Heart left ventricle (tissue), 16 donors: ENCODE measurements around the gene ALK. TPM values are rescaled to one million over a fixed set of nuclear protein-coding genes. Genes with fewer than 3 reads are reported as not detected.

Experiments
- ATAC-seq, 4 donors: fragments of 200-7000 bp; cut with Tn5 transposase; one replicate each; pipeline ENCODE4 v1.9.1; 2020 to 2022; ENCODE audit warnings: moderate library complexity in 4 of 4, mild to moderate bottlenecking in 3 of 4, moderate number of reproducible peaks in 1 of 4
- DNase-seq, 5 donors: peaks; one replicate each; pipeline ENCODE4 v3.0.0-alpha.2; 2020
- H3K27ac ChIP-seq, 12 donors: fragments of 200-600 bp; sonication (generic) in 4 of 12; one replicate each; pipeline versions ENCODE4 v1.5.0 to v1.8.0; 2016 to 2022; ENCODE audit warnings: mild to moderate bottlenecking in 2 of 12
- H3K27me3 ChIP-seq, 9 donors: fragments of 200-600 bp; sonication (generic) in 2 of 9; one replicate each; pipeline versions ENCODE4 v1.5.1 to v1.8.0; 2016 to 2022; ENCODE audit warnings: mild to moderate bottlenecking in 3 of 9
- H3K36me3 ChIP-seq, 9 donors: fragments of 200-600 bp; sonication (generic) in 2 of 9; one replicate each; pipeline versions ENCODE4 v1.5.0 to v1.8.0; 2018 to 2022; ENCODE audit warnings: mild to moderate bottlenecking in 2 of 9
- H3K4me1 ChIP-seq, 12 donors: fragments of 200-600 bp; sonication (generic) in 4 of 12; one replicate each; pipeline versions ENCODE4 v1.5.0 to v1.8.0; 2016 to 2022; ENCODE audit warnings: mild to moderate bottlenecking in 3 of 12
- H3K4me3 ChIP-seq, 12 donors: fragments of 200-600 bp; sonication (generic) in 4 of 12; one replicate each; pipeline versions ENCODE4 v1.5.0 to v1.8.0; 2017 to 2022; ENCODE audit warnings: mild to moderate bottlenecking in 9 of 12, moderate library complexity in 4 of 12
- H3K9me3 ChIP-seq, 12 donors: fragments of 200-600 bp; sonication (generic) in 4 of 12; one replicate each; pipeline versions ENCODE4 v1.5.0 to v1.8.0; 2016 to 2022; ENCODE audit warnings: mild to moderate bottlenecking in 1 of 12
- POLR2A ChIP-seq, 2 donors: fragments of 450-650 bp; IDR thresholded peaks; one replicate each; pipeline ENCODE4 v1.6.1; 2017; ENCODE audit warnings: antibody characterized with exemption in 2 of 2, mild to moderate bottlenecking in 2 of 2, moderate library complexity in 2 of 2
- WGBS, 4 donors: extraction: QIAGEN DNeasy Blood & Tissue Kit in 2 of 4; methylation state at CpG; one replicate each; pipeline versions ENCODE4 v1.1.5 to v1.1.7; 2013 to 2018; 5-methylcytosine and 5-hydroxymethylcytosine counted together
- intact Hi-C, 10 donors: fragments of 100-400 bp; cut with DNase I; formaldehyde crosslinking; loops; one replicate each; pipeline versions ENCODE4 v1.11.1 to v1.14.2; 2022
- polyA plus RNA-seq, 2 donors: library from polyadenylated mRNA; stranded (reverse); fragments of 200-250 nt; gene quantifications; one replicate each; pipeline ENCODE4 v1.2.3, GENCODE V29; 2013
- total RNA-seq, 9 donors: library from RNA; depleted of rRNA in 2 of 9; stranded (reverse); fragments of >200 nt in 2 of 9; fragmentation: NEBNext Ultra II Directional in 3 of 9; extraction: Animal tissue kit (Norgen Biotek cat#: 25700) in 3 of 9; gene quantifications; one replicate each; pipeline versions ENCODE4 v1.1.0 to v1.2.4, GENCODE V29; 2016 to 2023
- TF ChIP-seq, protein P1 (sequence below), 12 donors: fragments of 200-600 bp; sonication (generic) in 4 of 12; IDR thresholded peaks; one replicate each; pipeline versions ENCODE4 v1.5.0 to v1.8.0; 2018 to 2022; ENCODE audit warnings: antibody characterized with exemption in 12 of 12, mild to moderate bottlenecking in 5 of 12
- donor health status: ischemic (EF 13 %, LVEDD 7.1; RV severe dilation, severe dysfunction).
- donor health status: healthy with polysubstance abuse.
- donor health status: DM: no; HTN: yes; CAD: no.
- donor health status: DM: no; HTN: no; CAD: no.
- donor health status: ischemic (EF 25% LVEDD 6.9; RV normal size, moderate dysfunction).
- donor health status: ischemic (EF 25% LVEDD 5.7; RV mildly dilated, moderate dysfunction).
- donor health status: healthy.
- donor health status: DM: yes; HTN: yes; CAD: no.
- donor health status: ischemic (EF 35%, LVEDD 5.7; RV mildly dilated, moderate dysfunction).
- donor health status: nonischemic (EF 11% LVEDD 7.7; RV severe dilation, severe dysfunction).
- donor health status: DM: yes; HTN: yes; CAD: no.
- donor health status: PGD.
- donor health status: ischemic (EF 29% LVEDD 5.4; RV normal size, mild dysfunction).
- donor health status: nonischemic (EF 23%, LVEDD 6.1; RV moderate dilation, normal function).

ALK gene
- total and polyA plus RNA-seq, 11 donors, result 0.05 to 0.50 (median 0.13) TPM; not detected in 5

DNA sequence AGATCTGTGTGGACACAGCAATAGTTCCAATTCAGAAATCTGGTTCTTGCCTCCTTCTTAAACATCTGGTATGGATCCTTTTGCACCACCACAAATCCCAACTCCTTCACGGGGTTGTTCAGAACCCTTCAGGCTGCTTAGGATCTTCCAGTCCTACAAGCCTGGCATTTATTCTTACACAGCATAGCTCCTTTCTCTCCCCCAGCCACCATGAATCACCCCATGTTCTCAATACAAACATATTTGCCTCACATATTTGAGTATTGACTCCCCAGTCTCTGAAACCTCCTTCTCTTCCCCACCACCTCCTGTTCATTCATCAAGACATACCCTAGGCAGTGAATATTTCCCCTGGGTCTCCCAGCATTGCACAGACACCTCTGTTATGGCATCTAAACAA, 155.2 kb downstream of the ALK start:
- 59 to 88% (median 75%) methylated on average over 1 of the region's 1 CpG for WGBS, 4 donors
- intact Hi-C loops, result no loop called here
- Histone ChIP-seq H3K36me3 (no peaks in the 10 kb centered on the region), H3K27ac (no peak overlapping the region), H3K4me3 (no peak overlapping the region), H3K9me3 (no peaks in the 10 kb centered on the region), H3K27me3 (peaks cover 0 to 5% (median 0%) of the 10 kb centered on the region in 9 donors), H3K4me1 (no peaks in the 10 kb centered on the region)
- DNase-seq, result no peak
- ATAC-seq, result no peak
- TF ChIP-seq, protein P1, sequence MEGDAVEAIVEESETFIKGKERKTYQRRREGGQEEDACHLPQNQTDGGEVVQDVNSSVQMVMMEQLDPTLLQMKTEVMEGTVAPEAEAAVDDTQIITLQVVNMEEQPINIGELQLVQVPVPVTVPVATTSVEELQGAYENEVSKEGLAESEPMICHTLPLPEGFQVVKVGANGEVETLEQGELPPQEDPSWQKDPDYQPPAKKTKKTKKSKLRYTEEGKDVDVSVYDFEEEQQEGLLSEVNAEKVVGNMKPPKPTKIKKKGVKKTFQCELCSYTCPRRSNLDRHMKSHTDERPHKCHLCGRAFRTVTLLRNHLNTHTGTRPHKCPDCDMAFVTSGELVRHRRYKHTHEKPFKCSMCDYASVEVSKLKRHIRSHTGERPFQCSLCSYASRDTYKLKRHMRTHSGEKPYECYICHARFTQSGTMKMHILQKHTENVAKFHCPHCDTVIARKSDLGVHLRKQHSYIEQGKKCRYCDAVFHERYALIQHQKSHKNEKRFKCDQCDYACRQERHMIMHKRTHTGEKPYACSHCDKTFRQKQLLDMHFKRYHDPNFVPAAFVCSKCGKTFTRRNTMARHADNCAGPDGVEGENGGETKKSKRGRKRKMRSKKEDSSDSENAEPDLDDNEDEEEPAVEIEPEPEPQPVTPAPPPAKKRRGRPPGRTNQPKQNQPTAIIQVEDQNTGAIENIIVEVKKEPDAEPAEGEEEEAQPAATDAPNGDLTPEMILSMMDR (IDR thresholded peaks at IDR 0.05), result no peak
- TF ChIP-seq POLR2A (IDR thresholded peaks at IDR 0.05), result no peak

DNA sequence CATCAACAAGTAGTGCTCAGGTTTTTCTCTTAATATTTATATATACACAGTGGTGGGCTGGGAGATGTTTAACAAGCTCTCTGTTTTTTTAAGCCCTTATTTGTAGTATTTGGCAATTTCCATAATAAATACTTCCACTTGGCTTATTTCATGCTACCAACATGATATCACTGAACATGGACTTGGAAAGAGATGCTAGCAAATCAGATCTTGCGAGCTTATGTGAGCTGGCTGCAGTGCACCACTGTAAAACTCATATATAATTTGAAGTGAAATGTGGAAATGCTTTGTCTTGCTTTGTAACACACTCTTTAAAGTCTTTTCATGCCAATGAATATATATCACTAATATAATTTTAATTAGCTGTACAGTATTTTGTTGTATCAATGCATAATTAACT, 155.7 kb downstream of the ALK start:
- 68 to 89% (median 81%) methylated on average over 1 of the region's 1 CpG for WGBS, 4 donors
- DNase-seq (no peak), ATAC-seq (no peak)
- Histone ChIP-seq H3K4me3 (no peak overlapping the region), H3K9me3 (no peaks in the 10 kb centered on the region), H3K36me3 (no peaks in the 10 kb centered on the region), H3K4me1 (no peaks in the 10 kb centered on the region), H3K27me3 (peaks cover 0 to 5% (median 0%) of the 10 kb centered on the region in 9 donors), H3K27ac (no peak overlapping the region)
- intact Hi-C loops, result no loop called here
- TF ChIP-seq POLR2A (IDR thresholded peaks at IDR 0.05), result no peak
- TF ChIP-seq, protein P1 (IDR thresholded peaks at IDR 0.05), result no peak

DNA sequence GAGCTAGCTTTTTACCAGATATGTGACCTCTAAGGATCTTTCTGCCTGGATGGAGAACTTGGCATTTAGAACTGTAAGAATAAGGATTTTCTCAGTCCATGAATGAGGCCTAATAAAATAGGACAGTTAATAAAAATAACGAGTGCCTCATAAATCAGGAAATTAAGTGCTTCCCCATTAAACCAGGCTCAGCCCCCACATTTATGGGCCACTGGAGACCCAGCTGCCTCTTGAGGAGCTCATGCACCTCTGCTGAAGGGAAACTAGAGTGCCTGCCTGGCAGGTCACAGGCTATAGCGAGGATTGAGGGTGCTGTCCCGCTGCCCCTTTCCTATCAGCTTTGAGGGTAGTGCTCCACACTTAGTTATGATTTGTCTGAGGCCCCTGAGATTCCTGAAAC, 158.0 kb downstream of the ALK start:
- H3K36me3 ChIP-seq, result no peaks in the 10 kb centered on the region
- ATAC-seq (no peak), DNase-seq (no peak)
- H3K4me3 ChIP-seq, result no peak overlapping the region
- no peak overlapping the region for H3K27ac ChIP-seq
- H3K4me1 ChIP-seq, result no peaks in the 10 kb centered on the region
- intact Hi-C loops, result no loop called here
- WGBS, 4 donors, result 32 to 62% (median 50%) methylated on average over 3 of the region's 3 CpGs
- no peaks in the 10 kb centered on the region for H3K9me3 ChIP-seq
- TF ChIP-seq, protein P1 (IDR thresholded peaks at IDR 0.05), result no peak
- no peak for TF ChIP-seq POLR2A (IDR thresholded peaks at IDR 0.05)
- H3K27me3 ChIP-seq, result peaks cover 0 to 4% (median 0%) of the 10 kb centered on the region in 9 donors

DNA sequence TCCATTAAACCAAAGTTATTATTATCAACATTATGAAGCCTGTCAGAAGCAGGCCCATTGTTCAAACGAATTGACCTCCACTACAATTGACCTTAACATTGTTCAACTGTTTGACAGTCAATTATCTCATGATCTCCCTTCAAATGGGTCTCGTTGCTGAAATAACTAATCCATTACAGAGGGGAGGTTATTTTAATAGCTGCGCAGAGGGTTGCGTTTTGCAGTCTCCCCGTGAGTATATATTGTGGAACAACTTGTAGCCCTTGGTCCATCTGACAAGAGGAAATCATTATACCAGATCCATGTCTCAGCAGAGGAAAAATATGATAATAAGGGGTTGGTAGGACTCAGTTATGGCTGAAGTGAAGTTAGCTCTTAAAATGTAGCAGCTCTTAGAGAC, 159.1 kb downstream of the ALK start:
- no peak overlapping the region for H3K4me3 ChIP-seq
- ATAC-seq (no peak), DNase-seq (no peak)
- 82 to 90% (median 87%) methylated on average over 5 of the region's 5 CpGs for WGBS, 4 donors
- H3K9me3 ChIP-seq, result no peaks in the 10 kb centered on the region
- no peak for TF ChIP-seq POLR2A (IDR thresholded peaks at IDR 0.05)
- TF ChIP-seq, protein P1 (IDR thresholded peaks at IDR 0.05), result no peak
- peaks cover 0 to 3% (median 0%) of the 10 kb centered on the region in 9 donors for H3K27me3 ChIP-seq
- H3K27ac ChIP-seq, result no peak overlapping the region
- H3K36me3 ChIP-seq, result no peaks in the 10 kb centered on the region
- intact Hi-C loops, result no loop called here
- H3K4me1 ChIP-seq, result no peaks in the 10 kb centered on the region
